ENCODE measurements around the gene FAM20C. TPM values are rescaled to one million over a fixed set of nuclear protein-coding genes. Genes with fewer than 3 reads are reported as not detected.

The FAM20C gene
- total RNA-seq, 1 experiment from 2014 or later: 62.4 TPM

- ChIA-PET CTCF (no interaction called here), POLR2A (interaction anchor here (0.6 kb wide), 1 partner anchor 11 kb away, joined by 5 read pairs; no protein-coding TSS in a partner anchor)
- no TSS peak for BruUV-seq (replicated peaks)
- no peaks in the 10 kb centered on the region for H3K4me1 ChIP-seq (ENCODE audit: control insufficient read depth, insufficient read depth, low read length)
- intact Hi-C loops (cut with micrococcal nuclease; ENCODE audit: unreplicated experiment) (no loop called here), in situ Hi-C loops (cut with HindIII; ENCODE audit: low pct_unique_long_range_greater_than_20kb, low sequenced_read_pairs) (no loop called here)
- DNase-seq (ENCODE audit: low read depth, low spot score) (no peak), ATAC-seq (no peak)
- no peak overlapping the region for H3K4me3 ChIP-seq (ENCODE audit: low read depth in 2 of 2, low read length in 2 of 2)
- H3K9me3 ChIP-seq (ENCODE audit: control insufficient read depth, insufficient read depth, low read depth, low read length): no peaks in the 10 kb centered on the region
- no peaks in the 10 kb centered on the region for H3K36me3 ChIP-seq (ENCODE audit: control insufficient read depth, insufficient read depth, low read length)
- no peaks in the 10 kb centered on the region; the same call in 1 of the 2 replicates for H3K27me3 ChIP-seq (ENCODE audit: control insufficient read depth, insufficient read depth, low read length)
- no peak overlapping the region for H3K27ac ChIP-seq (ENCODE audit: low read length)
- TF ChIP-seq REST (IDR thresholded peaks at IDR 0.05; ENCODE audit: insufficient read depth in 1 of 2, low read depth in 2 of 2, low read length in 1 of 2): no peak
- no peak for TF ChIP-seq TCF7L2 (IDR thresholded peaks at IDR 0.05; ENCODE audit: low read depth, low read length)
- no peak for TF ChIP-seq POLR2AphosphoS5 (IDR thresholded peaks at IDR 0.05; ENCODE audit: low read depth, low read length)
- TF ChIP-seq CTCF (IDR thresholded peaks at IDR 0.05): no peak
- no peak for TF ChIP-seq SIN3A (IDR thresholded peaks at IDR 0.05; ENCODE audit: borderline replicate concordance, insufficient read depth, low read depth, low read length)
Measured at GRCh38 chr7:162632-163297, 29.6 kb upstream of the FAM20C start.

- CTCF ChIA-PET: no interaction called here
- Histone ChIP-seq H3K4me3 (ENCODE audit: low read depth in 2 of 2, low read length in 2 of 2) (no peak overlapping the region), H3K9me3 (ENCODE audit: control insufficient read depth, insufficient read depth, low read depth, low read length) (no peaks in the 10 kb centered on the region), H3K4me1 (ENCODE audit: control insufficient read depth, insufficient read depth, low read length) (no peaks in the 10 kb centered on the region), H3K27me3 (ENCODE audit: control insufficient read depth, insufficient read depth, low read length) (no peaks in the 10 kb centered on the region; the same call in 1 of the 2 replicates), H3K27ac (ENCODE audit: low read length) (no peak overlapping the region), H3K36me3 (ENCODE audit: control insufficient read depth, insufficient read depth, low read length) (no peaks in the 10 kb centered on the region)
- DNase-seq (ENCODE audit: low read depth, low spot score): no peak
- in situ Hi-C loops (cut with HindIII; ENCODE audit: low pct_unique_long_range_greater_than_20kb, low sequenced_read_pairs) (no loop called here), intact Hi-C loops (cut with micrococcal nuclease; ENCODE audit: unreplicated experiment) (no loop called here)
- no peak for TF ChIP-seq POLR2AphosphoS5 (IDR thresholded peaks at IDR 0.05; ENCODE audit: low read depth, low read length)
- BruUV-seq (replicated peaks): no TSS peak
- POLR2A ChIA-PET: no interaction called here
- ATAC-seq: no peak
Measured at GRCh38 chr7:163298-163695, 29.1 kb upstream of the FAM20C start.

Measured in Panc1 (cell line).